HepG2 (cell line): ENCODE measurements around the gene IQSEC1. TPM values are rescaled to one million over a fixed set of nuclear protein-coding genes. Genes with fewer than 3 reads are reported as not detected.
A peak's percentile ranks its signal among the peaks of the same experiment; 100 is the strongest.

Experiments used
- SRF ChIP-seq: IDR thresholded peaks from 2 replicates; pipeline ENCODE4 v1.6.1; 2011; ENCODE audit warnings: mild to moderate bottlenecking, low read depth, low read length, moderate library complexity
- SRSF9 ChIP-seq: fragments of 200-400 bp; formaldehyde crosslinking; IDR thresholded peaks from 2 replicates; pipeline ENCODE4 v1.6.1; 2018; ENCODE audit warnings: borderline replicate concordance, mild to moderate bottlenecking, low read depth, low read length; ENCODE audit not compliant: insufficient read depth, poor library complexity, severe bottlenecking
- ZNF317 ChIP-seq: sonication (generic); formaldehyde crosslinking; IDR thresholded peaks from 2 replicates; pipeline ENCODE4 v1.5.0; 2020; ENCODE audit warnings: mild to moderate bottlenecking, missing genetic modification reagents
- ZNF530 ChIP-seq: sonication (generic); formaldehyde crosslinking; IDR thresholded peaks from 2 replicates; pipeline ENCODE4 v1.5.0; 2020; ENCODE audit warnings: low read depth, mild to moderate bottlenecking, missing genetic modification reagents
- ZNF549 ChIP-seq: sonication (generic); formaldehyde crosslinking; IDR thresholded peaks from 2 replicates; pipeline ENCODE4 v1.5.0; 2020; ENCODE audit warnings: missing genetic modification reagents
- polyA plus RNA-seq, 8 experiments: library from polyadenylated mRNA; depleted of rRNA in 3 of 8; stranded (reverse) in 7 of 8; unstranded in 1 of 8; fragments of >200 nt; fragmentation: Illumina TruSeq in 4 of 8; extraction: Trizol in 4 of 8; gene quantifications; 2 replicates each; pipeline versions ENCODE4 v1.2.1 to v1.2.3, GENCODE V29; 2011 to 2016; ENCODE audit warnings: low read depth in 4 of 8, missing spikeins in 1 of 8, mixed read lengths in 1 of 8; ENCODE audit not compliant: insufficient read depth in 1 of 8
- total RNA-seq, 5 experiments: library from RNA; depleted of rRNA; stranded (reverse); fragments of >200 nt; fragmentation: Illumina TruSeq; extraction: Trizol; gene quantifications; 2 replicates each; pipeline ENCODE4 v1.2.3, GENCODE V29; 2016; ENCODE audit warnings: low read depth in 1 of 5
- TF ChIP-seq, protein P1 (sequence below): sonication (generic); formaldehyde crosslinking; IDR thresholded peaks from 2 replicates; pipeline ENCODE4 v1.8.0; 2023; ENCODE audit warnings: mild to moderate bottlenecking, missing genetic modification reagents
- TF ChIP-seq, protein P2 (sequence below): sonication (generic); formaldehyde crosslinking; IDR thresholded peaks from 2 replicates; pipeline ENCODE4 v1.5.0; 2020; ENCODE audit warnings: mild to moderate bottlenecking, missing genetic modification reagents, moderate library complexity
- TF ChIP-seq, protein P3 (sequence below): sonication (generic); formaldehyde crosslinking; IDR thresholded peaks from 2 replicates; pipeline ENCODE4 v1.5.0; 2020; ENCODE audit warnings: missing genetic modification reagents
- TF ChIP-seq, protein P4 (sequence below): sonication (generic); formaldehyde crosslinking; conservative IDR thresholded peaks from 2 replicates; pipeline ENCODE4 v1.4.0; 2020; ENCODE audit warnings: mild to moderate bottlenecking, missing genetic modification reagents, moderate library complexity
- TF ChIP-seq, protein P5 (sequence below): sonication (generic); formaldehyde crosslinking; IDR thresholded peaks from 2 replicates; pipeline ENCODE4 v1.8.1; 2023; ENCODE audit warnings: mild to moderate bottlenecking, missing genetic modification reagents
- TF ChIP-seq, protein P6 (sequence below): sonication (generic); formaldehyde crosslinking; IDR thresholded peaks from 2 replicates; pipeline ENCODE4 v1.4.0; 2020; ENCODE audit warnings: mild to moderate bottlenecking, missing genetic modification reagents

IQSEC1 gene
- total and polyA plus RNA-seq, 2 of the 13 experiments (the other 11 are each of a cell fraction or from before 2014, with no cell fraction given): 17.4 to 20.2 TPM

DNA sequence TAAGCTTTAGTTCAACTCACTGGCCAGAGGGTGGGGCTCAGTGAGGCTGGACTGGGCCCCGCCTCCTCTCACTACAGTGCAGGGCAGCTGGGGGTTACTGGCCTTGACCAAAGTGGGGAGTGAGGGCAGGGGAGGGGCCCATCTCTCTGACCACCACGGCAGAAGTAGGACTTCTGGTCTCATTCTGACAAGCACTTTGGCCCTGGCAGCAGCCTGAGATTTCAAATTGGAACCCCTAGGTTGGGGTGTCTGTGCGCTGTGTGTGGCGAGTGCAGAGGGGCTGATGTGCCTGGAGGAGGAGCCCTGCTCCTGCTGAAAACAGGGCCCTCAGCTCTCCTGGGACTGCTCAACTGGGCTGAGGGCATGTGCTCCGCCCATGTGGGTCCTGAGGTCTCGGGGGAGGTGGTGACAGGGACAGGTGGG, 171.6 kb downstream of the IQSEC1 start (continued):
- TF ChIP-seq, protein P1, sequence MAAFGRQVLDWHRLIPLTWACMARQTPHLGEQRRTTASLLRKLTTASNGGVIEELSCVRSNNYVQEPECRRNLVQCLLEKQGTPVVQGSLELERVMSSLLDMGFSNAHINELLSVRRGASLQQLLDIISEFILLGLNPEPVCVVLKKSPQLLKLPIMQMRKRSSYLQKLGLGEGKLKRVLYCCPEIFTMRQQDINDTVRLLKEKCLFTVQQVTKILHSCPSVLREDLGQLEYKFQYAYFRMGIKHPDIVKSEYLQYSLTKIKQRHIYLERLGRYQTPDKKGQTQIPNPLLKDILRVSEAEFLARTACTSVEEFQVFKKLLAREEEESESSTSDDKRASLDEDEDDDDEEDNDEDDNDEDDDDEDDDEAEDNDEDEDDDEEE (CRISPR knock-in tag): no peak
- TF ChIP-seq SRF (no peak), ZNF530 (CRISPR knock-in tag) (no peak), ZNF317 (CRISPR knock-in tag) (no peak), ZNF549 (no peak), SRSF9 (no peak)
- TF ChIP-seq, protein P2, sequence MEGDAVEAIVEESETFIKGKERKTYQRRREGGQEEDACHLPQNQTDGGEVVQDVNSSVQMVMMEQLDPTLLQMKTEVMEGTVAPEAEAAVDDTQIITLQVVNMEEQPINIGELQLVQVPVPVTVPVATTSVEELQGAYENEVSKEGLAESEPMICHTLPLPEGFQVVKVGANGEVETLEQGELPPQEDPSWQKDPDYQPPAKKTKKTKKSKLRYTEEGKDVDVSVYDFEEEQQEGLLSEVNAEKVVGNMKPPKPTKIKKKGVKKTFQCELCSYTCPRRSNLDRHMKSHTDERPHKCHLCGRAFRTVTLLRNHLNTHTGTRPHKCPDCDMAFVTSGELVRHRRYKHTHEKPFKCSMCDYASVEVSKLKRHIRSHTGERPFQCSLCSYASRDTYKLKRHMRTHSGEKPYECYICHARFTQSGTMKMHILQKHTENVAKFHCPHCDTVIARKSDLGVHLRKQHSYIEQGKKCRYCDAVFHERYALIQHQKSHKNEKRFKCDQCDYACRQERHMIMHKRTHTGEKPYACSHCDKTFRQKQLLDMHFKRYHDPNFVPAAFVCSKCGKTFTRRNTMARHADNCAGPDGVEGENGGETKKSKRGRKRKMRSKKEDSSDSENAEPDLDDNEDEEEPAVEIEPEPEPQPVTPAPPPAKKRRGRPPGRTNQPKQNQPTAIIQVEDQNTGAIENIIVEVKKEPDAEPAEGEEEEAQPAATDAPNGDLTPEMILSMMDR: peak; percentile 59
- TF ChIP-seq, protein P3, sequence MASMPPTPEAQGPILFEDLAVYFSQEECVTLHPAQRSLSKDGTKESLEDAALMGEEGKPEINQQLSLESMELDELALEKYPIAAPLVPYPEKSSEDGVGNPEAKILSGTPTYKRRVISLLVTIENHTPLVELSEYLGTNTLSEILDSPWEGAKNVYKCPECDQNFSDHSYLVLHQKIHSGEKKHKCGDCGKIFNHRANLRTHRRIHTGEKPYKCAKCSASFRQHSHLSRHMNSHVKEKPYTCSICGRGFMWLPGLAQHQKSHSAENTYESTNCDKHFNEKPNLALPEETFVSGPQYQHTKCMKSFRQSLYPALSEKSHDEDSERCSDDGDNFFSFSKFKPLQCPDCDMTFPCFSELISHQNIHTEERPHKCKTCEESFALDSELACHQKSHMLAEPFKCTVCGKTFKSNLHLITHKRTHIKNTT (CRISPR knock-in tag): no peak
- TF ChIP-seq, protein P4, sequence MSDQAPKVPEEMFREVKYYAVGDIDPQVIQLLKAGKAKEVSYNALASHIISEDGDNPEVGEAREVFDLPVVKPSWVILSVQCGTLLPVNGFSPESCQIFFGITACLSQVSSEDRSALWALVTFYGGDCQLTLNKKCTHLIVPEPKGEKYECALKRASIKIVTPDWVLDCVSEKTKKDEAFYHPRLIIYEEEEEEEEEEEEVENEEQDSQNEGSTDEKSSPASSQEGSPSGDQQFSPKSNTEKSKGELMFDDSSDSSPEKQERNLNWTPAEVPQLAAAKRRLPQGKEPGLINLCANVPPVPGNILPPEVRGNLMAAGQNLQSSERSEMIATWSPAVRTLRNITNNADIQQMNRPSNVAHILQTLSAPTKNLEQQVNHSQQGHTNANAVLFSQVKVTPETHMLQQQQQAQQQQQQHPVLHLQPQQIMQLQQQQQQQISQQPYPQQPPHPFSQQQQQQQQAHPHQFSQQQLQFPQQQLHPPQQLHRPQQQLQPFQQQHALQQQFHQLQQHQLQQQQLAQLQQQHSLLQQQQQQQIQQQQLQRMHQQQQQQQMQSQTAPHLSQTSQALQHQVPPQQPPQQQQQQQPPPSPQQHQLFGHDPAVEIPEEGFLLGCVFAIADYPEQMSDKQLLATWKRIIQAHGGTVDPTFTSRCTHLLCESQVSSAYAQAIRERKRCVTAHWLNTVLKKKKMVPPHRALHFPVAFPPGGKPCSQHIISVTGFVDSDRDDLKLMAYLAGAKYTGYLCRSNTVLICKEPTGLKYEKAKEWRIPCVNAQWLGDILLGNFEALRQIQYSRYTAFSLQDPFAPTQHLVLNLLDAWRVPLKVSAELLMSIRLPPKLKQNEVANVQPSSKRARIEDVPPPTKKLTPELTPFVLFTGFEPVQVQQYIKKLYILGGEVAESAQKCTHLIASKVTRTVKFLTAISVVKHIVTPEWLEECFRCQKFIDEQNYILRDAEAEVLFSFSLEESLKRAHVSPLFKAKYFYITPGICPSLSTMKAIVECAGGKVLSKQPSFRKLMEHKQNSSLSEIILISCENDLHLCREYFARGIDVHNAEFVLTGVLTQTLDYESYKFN: peak; percentile 51; the same call in 1 of the 2 replicates
- TF ChIP-seq, protein P5, sequence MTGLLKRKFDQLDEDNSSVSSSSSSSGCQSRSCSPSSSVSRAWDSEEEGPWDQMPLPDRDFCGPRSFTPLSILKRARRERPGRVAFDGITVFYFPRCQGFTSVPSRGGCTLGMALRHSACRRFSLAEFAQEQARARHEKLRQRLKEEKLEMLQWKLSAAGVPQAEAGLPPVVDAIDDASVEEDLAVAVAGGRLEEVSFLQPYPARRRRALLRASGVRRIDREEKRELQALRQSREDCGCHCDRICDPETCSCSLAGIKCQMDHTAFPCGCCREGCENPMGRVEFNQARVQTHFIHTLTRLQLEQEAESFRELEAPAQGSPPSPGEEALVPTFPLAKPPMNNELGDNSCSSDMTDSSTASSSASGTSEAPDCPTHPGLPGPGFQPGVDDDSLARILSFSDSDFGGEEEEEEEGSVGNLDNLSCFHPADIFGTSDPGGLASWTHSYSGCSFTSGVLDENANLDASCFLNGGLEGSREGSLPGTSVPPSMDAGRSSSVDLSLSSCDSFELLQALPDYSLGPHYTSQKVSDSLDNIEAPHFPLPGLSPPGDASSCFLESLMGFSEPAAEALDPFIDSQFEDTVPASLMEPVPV (CRISPR knock-in tag): no peak
- TF ChIP-seq, protein P6, sequence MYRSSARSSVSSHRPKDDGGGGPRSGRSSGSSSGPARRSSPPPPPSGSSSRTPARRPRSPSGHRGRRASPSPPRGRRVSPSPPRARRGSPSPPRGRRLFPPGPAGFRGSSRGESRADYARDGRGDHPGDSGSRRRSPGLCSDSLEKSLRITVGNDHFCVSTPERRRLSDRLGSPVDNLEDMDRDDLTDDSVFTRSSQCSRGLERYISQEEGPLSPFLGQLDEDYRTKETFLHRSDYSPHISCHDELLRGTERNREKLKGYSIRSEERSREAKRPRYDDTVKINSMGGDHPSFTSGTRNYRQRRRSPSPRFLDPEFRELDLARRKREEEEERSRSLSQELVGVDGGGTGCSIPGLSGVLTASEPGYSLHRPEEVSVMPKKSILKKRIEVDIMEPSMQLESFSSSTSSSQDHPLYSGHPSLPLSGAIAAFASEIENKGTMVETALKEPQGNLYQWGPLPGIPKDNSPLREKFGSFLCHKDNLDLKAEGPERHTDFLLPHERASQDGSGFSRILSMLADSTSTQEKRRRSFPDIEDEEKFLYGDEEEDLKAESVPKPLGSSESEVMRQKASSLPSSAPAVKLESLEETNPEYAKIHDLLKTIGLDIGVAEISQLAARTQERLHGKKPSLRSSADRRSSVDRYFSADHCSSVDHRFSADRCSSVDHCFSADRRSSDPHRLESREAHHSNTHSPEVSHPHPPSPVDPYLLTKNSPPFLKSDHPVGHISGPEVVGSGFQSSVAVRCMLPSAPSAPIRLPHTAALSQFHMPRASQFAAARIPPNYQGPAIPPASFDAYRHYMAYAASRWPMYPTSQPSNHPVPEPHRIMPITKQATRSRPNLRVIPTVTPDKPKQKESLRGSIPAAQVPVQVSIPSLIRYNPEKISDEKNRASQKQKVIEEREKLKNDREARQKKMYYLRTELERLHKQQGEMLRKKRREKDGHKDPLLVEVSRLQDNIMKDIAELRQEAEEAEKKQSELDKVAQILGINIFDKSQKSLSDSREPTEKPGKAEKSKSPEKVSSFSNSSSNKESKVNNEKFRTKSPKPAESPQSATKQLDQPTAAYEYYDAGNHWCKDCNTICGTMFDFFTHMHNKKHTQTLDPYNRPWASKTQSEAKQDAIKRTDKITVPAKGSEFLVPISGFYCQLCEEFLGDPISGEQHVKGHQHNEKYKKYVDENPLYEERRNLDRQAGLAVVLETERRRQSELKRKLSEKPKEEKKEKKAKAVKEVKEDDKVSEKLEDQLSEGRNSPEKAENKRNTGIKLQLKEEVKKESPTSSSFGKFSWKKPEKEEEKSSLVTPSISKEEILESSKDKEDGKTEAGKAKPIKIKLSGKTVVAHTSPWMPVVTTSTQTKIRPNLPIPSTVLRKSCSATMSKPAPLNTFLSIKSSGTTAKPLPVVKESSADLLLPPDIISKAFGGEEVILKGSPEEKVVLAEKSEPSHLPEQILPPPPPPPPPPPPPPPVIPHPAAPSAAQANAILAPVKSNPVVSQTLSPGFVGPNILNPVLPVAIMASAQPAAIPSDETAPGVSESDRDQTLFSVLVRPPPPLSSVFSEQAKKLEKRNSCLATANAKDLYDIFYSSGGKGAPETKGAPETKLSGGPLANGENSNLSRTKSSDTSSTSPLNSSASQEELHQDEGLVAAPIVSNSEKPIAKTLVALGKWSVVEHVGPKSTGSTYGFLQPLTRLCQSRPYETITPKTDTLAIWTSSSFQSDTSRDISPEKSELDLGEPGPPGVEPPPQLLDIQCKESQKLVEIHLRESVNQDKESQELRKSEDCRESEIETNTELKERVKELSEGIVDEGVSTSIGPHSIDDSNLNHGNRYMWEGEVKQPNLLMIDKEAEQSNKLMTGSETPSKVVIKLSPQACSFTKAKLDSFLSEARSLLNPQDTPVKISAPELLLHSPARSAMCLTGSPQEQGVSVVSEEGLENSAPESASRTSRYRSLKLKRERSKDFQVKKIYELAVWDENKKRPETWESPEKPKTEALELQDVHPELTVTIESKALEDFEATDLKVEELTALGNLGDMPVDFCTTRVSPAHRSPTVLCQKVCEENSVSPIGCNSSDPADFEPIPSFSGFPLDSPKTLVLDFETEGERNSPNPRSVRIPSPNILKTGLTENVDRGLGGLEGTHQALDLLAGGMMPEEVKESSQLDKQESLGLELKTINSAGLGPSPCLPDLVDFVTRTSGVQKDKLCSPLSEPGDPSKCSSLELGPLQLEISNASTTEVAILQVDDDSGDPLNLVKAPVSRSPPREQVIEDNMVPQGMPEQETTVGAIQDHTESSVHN (CRISPR knock-in tag): no peak
